H9 (cell line): Measurements from ENCODE around the gene SH3BP5. TPM values are rescaled to one million over a fixed set of nuclear protein-coding genes. Genes with fewer than 3 reads are reported as not detected.

Experiments
- DNase-seq: peaks from one replicate; pipeline ENCODE4 v3.0.0-alpha.2; 2017
- H2AFZ ChIP-seq: one replicate; pipeline ENCODE4 v1.6.1; 2013; ENCODE audit warnings: mild to moderate bottlenecking, low read length, control low read depth, moderate library complexity
- H2AK5ac ChIP-seq: 2 replicates; pipeline ENCODE4 v1.6.1; 2013; ENCODE audit warnings: low read length, control low read depth, mixed read lengths; ENCODE audit not compliant: insufficient read length
- H2BK120ac ChIP-seq: one replicate; pipeline ENCODE4 v1.6.1; 2013; ENCODE audit warnings: low read depth, mild to moderate bottlenecking, low read length, control low read depth, inconsistent platforms; ENCODE audit not compliant: poor library complexity, severe bottlenecking
- H2BK12ac ChIP-seq: 2 replicates; pipeline ENCODE4 v1.6.1; 2013; ENCODE audit warnings: low read length, control low read depth, mixed read lengths, low read depth; ENCODE audit not compliant: insufficient read length
- H2BK15ac ChIP-seq: 2 replicates; pipeline ENCODE4 v1.6.1; 2013; ENCODE audit warnings: low read depth, low read length, control low read depth
- H2BK20ac ChIP-seq: one replicate; pipeline ENCODE4 v1.6.1; 2013; ENCODE audit warnings: low read depth, mild to moderate bottlenecking, low read length, control low read depth, inconsistent platforms; ENCODE audit not compliant: poor library complexity, severe bottlenecking
- H2BK5ac ChIP-seq: 2 replicates; pipeline ENCODE4 v1.6.1; 2013; ENCODE audit warnings: low read length, control low read depth, mixed read lengths; ENCODE audit not compliant: insufficient read length
- H3K14ac ChIP-seq: 2 replicates; pipeline ENCODE4 v1.6.1; 2013; ENCODE audit warnings: low read length, control low read depth; ENCODE audit not compliant: insufficient read depth
- H3K18ac ChIP-seq: 2 replicates; pipeline ENCODE4 v1.6.1; 2013; ENCODE audit warnings: low read depth, mild to moderate bottlenecking, mixed read lengths, low read length, control low read depth; ENCODE audit not compliant: insufficient read length
- H3K23ac ChIP-seq: 2 replicates; pipeline ENCODE4 v1.6.1; 2013; ENCODE audit warnings: low read length, control low read depth, mixed read lengths, low read depth; ENCODE audit not compliant: insufficient read length
- H3K23me2 ChIP-seq: 2 replicates; pipeline ENCODE4 v1.6.1; 2013; ENCODE audit warnings: low read depth, mild to moderate bottlenecking, mixed read lengths, low read length, control low read depth; ENCODE audit not compliant: insufficient read length, poor library complexity, severe bottlenecking
- H3K27ac ChIP-seq: 2 replicates; pipeline ENCODE4 v1.5.1; 2013; ENCODE audit warnings: low read length, control low read depth, mixed read lengths, low read depth; ENCODE audit not compliant: insufficient read length
- H3K27me3 ChIP-seq: 2 replicates; pipeline ENCODE4 v1.6.1; 2013; ENCODE audit warnings: low read length, control low read depth, inconsistent platforms; ENCODE audit not compliant: insufficient read depth
- H3K4ac ChIP-seq: 2 replicates; pipeline ENCODE4 v1.6.1; 2013; ENCODE audit warnings: low read depth, mild to moderate bottlenecking, control low read depth, inconsistent platforms, low read length, moderate library complexity
- H3K4me1 ChIP-seq: 2 replicates; pipeline ENCODE4 v1.6.1; 2013; ENCODE audit warnings: low read length, control low read depth, inconsistent platforms; ENCODE audit not compliant: insufficient read depth
- H3K4me2 ChIP-seq: 2 replicates; pipeline ENCODE4 v1.6.1; 2013; ENCODE audit warnings: low read length, control low read depth, mixed read lengths; ENCODE audit not compliant: insufficient read length, insufficient read depth
- H3K56ac ChIP-seq: 2 replicates; pipeline ENCODE4 v1.6.1; 2013; ENCODE audit warnings: low read depth, mild to moderate bottlenecking, mixed read lengths, low read length, control low read depth; ENCODE audit not compliant: insufficient read length
- H3K79me1 ChIP-seq: 2 replicates; pipeline ENCODE4 v1.6.1; 2013; ENCODE audit warnings: low read depth, mild to moderate bottlenecking, moderate library complexity, low read length, control low read depth, inconsistent platforms; ENCODE audit not compliant: insufficient read depth, poor library complexity, severe bottlenecking
- H3K79me2 ChIP-seq: 2 replicates; pipeline ENCODE4 v1.6.1; 2013; ENCODE audit warnings: low read length, control low read depth, inconsistent platforms; ENCODE audit not compliant: insufficient read depth
- H3K9ac ChIP-seq: 2 replicates; pipeline ENCODE4 v1.6.1; 2013; ENCODE audit warnings: low read length, control low read depth, mixed read lengths; ENCODE audit not compliant: insufficient read length; ENCODE audit errors: extremely low read depth
- H3K9me3 ChIP-seq: one replicate; pipeline ENCODE4 v1.6.1; 2013; ENCODE audit warnings: low read depth, low read length, inconsistent platforms; ENCODE audit not compliant: control insufficient read depth
- H3T11ph ChIP-seq: one replicate; pipeline ENCODE4 v1.6.1; 2013; ENCODE audit warnings: mild to moderate bottlenecking, low read length, control low read depth, inconsistent platforms
- H4K20me1 ChIP-seq: one replicate; pipeline ENCODE4 v1.6.1; 2013; ENCODE audit not compliant: control insufficient read depth, insufficient read length, insufficient read depth
- H4K5ac ChIP-seq: 2 replicates; pipeline ENCODE4 v1.6.1; 2013; ENCODE audit warnings: low read depth, mild to moderate bottlenecking, mixed read lengths, low read length, control low read depth; ENCODE audit not compliant: insufficient read length
- H4K8ac ChIP-seq: replicated peaks from 2 replicates; pipeline ENCODE4 v1.6.1; 2013; ENCODE audit warnings: low read length, control low read depth, mixed read lengths, low read depth; ENCODE audit not compliant: insufficient read length
- H4K91ac ChIP-seq: 2 replicates; pipeline ENCODE4 v1.6.1; 2013; ENCODE audit warnings: low read depth, mild to moderate bottlenecking, moderate library complexity, mixed read lengths, low read length, control low read depth; ENCODE audit not compliant: insufficient read length
- H3K27ac Mint-ChIP-seq, 3 experiments: 2 replicates in 2 of 3; 3 replicates in 1 of 3; pipeline ENCODE4 v1.8.0; 2020 to 2021; ENCODE audit warnings: mixed read lengths in 3 of 3, mild to moderate bottlenecking in 1 of 3, moderate library complexity in 1 of 3
- H3K27me3 Mint-ChIP-seq: 2 replicates; pipeline ENCODE4 v1.8.0; 2021; ENCODE audit warnings: low read depth, mild to moderate bottlenecking, moderate library complexity, mixed read lengths
- H3K36me3 Mint-ChIP-seq, 3 experiments: 2 replicates in 2 of 3; 3 replicates in 1 of 3; pipeline ENCODE4 v1.8.0; 2020 to 2021; ENCODE audit warnings: low read depth in 3 of 3, mixed read lengths in 3 of 3; ENCODE audit not compliant: insufficient read depth in 1 of 3
- H3K4me1 Mint-ChIP-seq, 2 experiments: 2 replicates each; pipeline ENCODE4 v1.8.0; 2020; ENCODE audit warnings: mixed read lengths in 2 of 2
- H3K4me3 Mint-ChIP-seq, 2 experiments: 2 replicates in 1 of 2; 3 replicates in 1 of 2; pipeline ENCODE4 v1.8.0; 2020 to 2021; ENCODE audit warnings: mild to moderate bottlenecking in 2 of 2, mixed read lengths in 2 of 2, moderate library complexity in 1 of 2
- H3K9me3 Mint-ChIP-seq, 2 experiments: 2 replicates in 1 of 2; 3 replicates in 1 of 2; pipeline ENCODE4 v1.8.0; 2020; ENCODE audit warnings: mild to moderate bottlenecking in 2 of 2, mixed read lengths in 2 of 2, moderate library complexity in 1 of 2
- CTCF ChIP-seq: fragments of 200-600 bp; sonication (generic); conservative IDR thresholded peaks from 3 replicates; pipeline ENCODE4 v1.8.0; 2021; ENCODE audit warnings: antibody characterized with exemption, mild to moderate bottlenecking
- WGBS: extraction: QIAGEN DNeasy Blood & Tissue Kit; methylation state at CpG from one replicate; pipeline ENCODE4 v1.1.7; 2013; ENCODE audit warnings: missing lambda C conversion rate, low lambda C conversion rate, mixed read lengths; ENCODE audit not compliant: insufficient read length; ENCODE audit errors: extremely low coverage; 5-methylcytosine and 5-hydroxymethylcytosine counted together
- total RNA-seq: library from RNA; stranded (reverse); gene quantifications from 2 replicates; pipeline ENCODE4 v1.2.1, GENCODE V29; 2021

The SH3BP5 gene
- total RNA-seq, 1 experiment from 2014 or later, result 6.8 TPM

- no CpG with 5 or more reads among the region's 92 CpGs for WGBS
- H2BK12ac ChIP-seq, result no peak within 1 kb of the TSS
- peak; percentile 87 for DNase-seq
- H2AFZ ChIP-seq, result no peak within 1 kb of the TSS
- no peak within 1 kb of the TSS for H4K5ac ChIP-seq
- no peaks in the 10 kb centered on the region for H3K79me1 ChIP-seq
- no peak within 1 kb of the TSS for H2BK120ac ChIP-seq
- peak; percentile 60 for TF ChIP-seq CTCF
- H3K79me2 ChIP-seq, result no peaks in the 10 kb centered on the region
- no peaks in the 10 kb centered on the region for H3K4me1 ChIP-seq
- H3T11ph ChIP-seq, result no peak within 1 kb of the TSS
- H4K91ac ChIP-seq, result no peak within 1 kb of the TSS
- peaks cover 8% of the 10 kb centered on the region for H3K23me2 ChIP-seq
- H3K9ac ChIP-seq, result peak within 1 kb of the TSS; percentile 34
- no peak within 1 kb of the TSS for H4K8ac ChIP-seq
- H3K4me3 Mint-ChIP-seq, result peak within 1 kb of the TSS; percentile 84 to 88
- no peaks in the 10 kb centered on the region for H4K20me1 ChIP-seq
- no peak within 1 kb of the TSS for H3K4ac ChIP-seq
- no peak within 1 kb of the TSS for H3K27ac ChIP-seq
- H2BK20ac ChIP-seq, result no peak within 1 kb of the TSS
- H3K4me2 ChIP-seq, result peak within 1 kb of the TSS; percentile 88
- H3K36me3 Mint-ChIP-seq, result peaks cover 0 to 8% (median 5%) of the 10 kb centered on the region in 3 experiments; a peak in 2 of 7 replicates
- H3K9me3 ChIP-seq, result no peaks in the 10 kb centered on the region
- no peaks in the 10 kb centered on the region for H3K27me3 ChIP-seq
- H3K14ac ChIP-seq, result peak within 1 kb of the TSS; percentile 18; the same call in 1 of the 2 replicates
- no peaks in the 10 kb centered on the region for H3K9me3 Mint-ChIP-seq
- no peak within 1 kb of the TSS for H2AK5ac ChIP-seq
- no peak within 1 kb of the TSS for H3K56ac ChIP-seq
- H2BK5ac ChIP-seq, result no peak within 1 kb of the TSS
- H3K27me3 Mint-ChIP-seq, result no peaks in the 10 kb centered on the region
- no peak within 1 kb of the TSS for H2BK15ac ChIP-seq
- H3K23ac ChIP-seq, result no peak within 1 kb of the TSS
- H3K27ac Mint-ChIP-seq, result peak within 1 kb of the TSS; percentile 31 to 70 (median 35); a peak in 3 of 7 replicates
- peak within 1 kb of the TSS; percentile 22 for H3K18ac ChIP-seq
- peaks cover 13 to 17% of the 10 kb centered on the region in 2 experiments for H3K4me1 Mint-ChIP-seq
Measured at GRCh38 chr3:15205934-15206661, 126.3 kb downstream of the SH3BP5 start, which contains the start of gene CAPN7. CAPN7 (plus strand) TSS chr3:15206246; CDS start chr3:15206496, 250 bp downstream.
